Vagina (tissue), 2 donors: ENCODE measurements around the gene SLC6A3. TPM values are rescaled to one million over a fixed set of nuclear protein-coding genes. Genes with fewer than 3 reads are reported as not detected.

Experiments used
- DNase-seq, 2 donors: peaks; one replicate each; pipeline ENCODE4 v3.0.0-alpha.2; 2017; ENCODE audit errors: extremely low spot score in 2 of 2
- H3K27ac ChIP-seq: fragments of 200-600 bp; sonication (generic); one replicate; pipeline ENCODE4 v1.5.1; 2019
- H3K27me3 ChIP-seq: fragments of 200-600 bp; sonication (generic); one replicate; pipeline ENCODE4 v1.5.1; 2019
- H3K36me3 ChIP-seq, 2 donors: fragments of 200-600 bp; sonication (generic); one replicate each; pipeline ENCODE4 v1.5.1; 2017 to 2019
- H3K4me1 ChIP-seq: fragments of 200-600 bp; sonication (generic); one replicate; pipeline ENCODE4 v1.5.1; 2019
- H3K4me3 ChIP-seq, 2 donors: fragments of 200-600 bp; sonication (generic); 1 replicate in 1 of 2; 2 replicates in 1 of 2; pipeline ENCODE4 v1.5.1; 2016 to 2019
- H3K9me3 ChIP-seq: fragments of 200-600 bp; sonication (generic); one replicate; pipeline ENCODE4 v1.5.1; 2019
- POLR2A ChIP-seq, 2 donors: fragments of 450-650 bp; IDR thresholded peaks; one replicate each; pipeline ENCODE4 v1.6.1; 2017; ENCODE audit warnings: antibody characterized with exemption in 2 of 2, mild to moderate bottlenecking in 2 of 2, moderate library complexity in 2 of 2
- POLR2AphosphoS5 ChIP-seq, 2 donors: sonication (generic); formaldehyde crosslinking; IDR thresholded peaks; one replicate each; pipeline ENCODE4 v1.9.0; 2017; ENCODE audit warnings: antibody characterized with exemption in 2 of 2, mild to moderate bottlenecking in 2 of 2, low read depth in 1 of 2; ENCODE audit not compliant: insufficient read depth in 1 of 2
- intact Hi-C: fragments of 100-400 bp; cut with DNase I; formaldehyde crosslinking; loops from one replicate; pipeline ENCODE4 v1.15.1; 2023
- total RNA-seq: library from RNA; depleted of rRNA; stranded (reverse); fragments of >200 nt; gene quantifications from one replicate; pipeline ENCODE4 v1.2.3, GENCODE V29; 2016
- TF ChIP-seq, protein P1 (sequence below), 3 experiments: fragments of 450-650 bp in 2 of 3; fragments of 200-600 bp in 1 of 3; sonication (generic) in 1 of 3; IDR thresholded peaks; one replicate each; pipeline ENCODE4 v1.5.1; 2017 to 2019; ENCODE audit warnings: antibody characterized with exemption in 3 of 3, mild to moderate bottlenecking in 2 of 3, moderate library complexity in 2 of 3

SLC6A3 gene
- total RNA-seq, 1 donor from 2014 or later = 0.49 TPM

DNA sequence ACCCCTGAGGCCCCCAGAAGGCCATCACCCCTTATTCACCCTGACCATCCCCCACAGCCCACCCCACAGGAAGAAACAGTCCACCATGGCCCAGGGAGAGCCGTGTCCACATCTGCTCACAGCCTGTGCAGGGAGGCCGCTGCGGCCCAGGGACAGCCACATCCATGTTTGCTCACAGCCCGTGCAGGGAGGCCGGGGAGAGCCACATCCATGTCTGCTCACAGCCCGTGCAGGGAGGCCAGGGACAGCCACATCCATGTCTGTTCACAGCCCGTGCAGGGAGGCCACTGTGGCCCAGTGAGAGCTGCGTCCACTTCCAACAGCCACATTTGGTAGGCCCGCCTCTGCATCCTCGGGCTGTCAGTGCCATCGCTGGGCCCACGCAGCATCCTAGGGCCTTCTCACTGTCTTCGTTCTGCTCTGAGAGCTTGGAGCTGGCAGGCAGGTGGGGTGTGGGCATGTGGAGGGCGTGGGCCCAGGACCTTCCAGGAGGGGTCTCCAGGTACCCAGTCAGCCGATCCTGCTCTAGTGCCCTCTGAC is 40.4 kb upstream of the SLC6A3 start:
- no peaks in the 10 kb centered on the region for H3K4me1 ChIP-seq
- intact Hi-C loops = no loop called here
- H3K36me3 ChIP-seq = peaks cover 0 to 17% of the 10 kb centered on the region in 2 donors
- H3K4me3 ChIP-seq = no peak overlapping the region
- H3K27me3 ChIP-seq = no peaks in the 10 kb centered on the region
- TF ChIP-seq POLR2AphosphoS5 (IDR thresholded peaks at IDR 0.05; ENCODE audit: insufficient read depth in 1 of 2, low read depth in 1 of 2) = no peak
- TF ChIP-seq, protein P1, sequence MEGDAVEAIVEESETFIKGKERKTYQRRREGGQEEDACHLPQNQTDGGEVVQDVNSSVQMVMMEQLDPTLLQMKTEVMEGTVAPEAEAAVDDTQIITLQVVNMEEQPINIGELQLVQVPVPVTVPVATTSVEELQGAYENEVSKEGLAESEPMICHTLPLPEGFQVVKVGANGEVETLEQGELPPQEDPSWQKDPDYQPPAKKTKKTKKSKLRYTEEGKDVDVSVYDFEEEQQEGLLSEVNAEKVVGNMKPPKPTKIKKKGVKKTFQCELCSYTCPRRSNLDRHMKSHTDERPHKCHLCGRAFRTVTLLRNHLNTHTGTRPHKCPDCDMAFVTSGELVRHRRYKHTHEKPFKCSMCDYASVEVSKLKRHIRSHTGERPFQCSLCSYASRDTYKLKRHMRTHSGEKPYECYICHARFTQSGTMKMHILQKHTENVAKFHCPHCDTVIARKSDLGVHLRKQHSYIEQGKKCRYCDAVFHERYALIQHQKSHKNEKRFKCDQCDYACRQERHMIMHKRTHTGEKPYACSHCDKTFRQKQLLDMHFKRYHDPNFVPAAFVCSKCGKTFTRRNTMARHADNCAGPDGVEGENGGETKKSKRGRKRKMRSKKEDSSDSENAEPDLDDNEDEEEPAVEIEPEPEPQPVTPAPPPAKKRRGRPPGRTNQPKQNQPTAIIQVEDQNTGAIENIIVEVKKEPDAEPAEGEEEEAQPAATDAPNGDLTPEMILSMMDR (IDR thresholded peaks at IDR 0.05) = no peak
- TF ChIP-seq POLR2A (IDR thresholded peaks at IDR 0.05) = no peak
- H3K27ac ChIP-seq = no peak overlapping the region
- no peaks in the 10 kb centered on the region for H3K9me3 ChIP-seq
- DNase-seq = no peak

DNA sequence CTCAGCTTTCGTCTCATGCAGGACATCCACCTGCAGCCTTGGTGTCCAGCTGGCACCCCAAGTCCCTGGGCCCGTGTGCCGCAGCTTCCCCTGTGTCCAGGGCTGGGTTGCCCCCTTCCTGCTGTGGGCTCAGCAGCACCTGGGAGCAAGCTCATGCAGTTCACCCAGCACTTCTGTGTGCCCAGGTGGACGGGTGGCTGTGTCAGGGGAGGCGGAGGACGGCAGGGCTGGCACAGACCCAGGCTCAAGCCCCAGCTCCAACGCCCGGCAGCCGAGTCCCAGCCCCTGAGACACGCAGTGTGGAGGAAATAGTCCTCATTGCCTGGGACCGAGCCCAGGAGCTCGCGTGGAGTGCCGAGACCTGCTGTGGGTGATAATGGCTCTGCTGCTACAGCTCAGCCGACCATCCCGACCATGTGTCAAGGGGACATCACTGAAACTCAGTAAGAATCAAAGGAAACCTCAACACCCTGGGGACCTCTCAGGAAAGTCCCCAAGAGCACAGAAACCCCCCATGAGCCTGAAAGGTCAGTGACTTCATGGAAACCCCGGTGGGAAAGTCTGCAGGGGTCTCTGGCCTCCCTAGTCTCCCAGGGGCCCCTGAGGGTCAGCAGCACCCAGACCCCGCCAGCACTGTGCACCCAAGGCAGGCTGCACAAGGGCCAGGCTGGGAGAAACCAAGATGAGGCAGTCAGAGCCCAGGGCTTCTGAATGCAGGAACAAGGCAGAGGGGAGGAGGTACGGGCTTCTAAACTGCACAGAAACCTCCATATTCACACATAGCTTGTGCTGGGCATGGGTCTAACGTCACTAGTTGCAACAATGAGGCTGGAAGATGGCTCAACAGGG is 39.7 kb upstream of the SLC6A3 start:
- TF ChIP-seq POLR2A (IDR thresholded peaks at IDR 0.05) (no peak), POLR2AphosphoS5 (IDR thresholded peaks at IDR 0.05; ENCODE audit: insufficient read depth in 1 of 2, low read depth in 1 of 2) (no peak)
- TF ChIP-seq, protein P1 (IDR thresholded peaks at IDR 0.05) = no peak
- DNase-seq = no peak
- no peak overlapping the region for H3K4me3 ChIP-seq
- peaks cover 0 to 14% of the 10 kb centered on the region in 2 donors for H3K36me3 ChIP-seq
- H3K27me3 ChIP-seq = no peaks in the 10 kb centered on the region
- H3K9me3 ChIP-seq = no peaks in the 10 kb centered on the region
- no peak overlapping the region for H3K27ac ChIP-seq
- intact Hi-C loops = no loop called here
- peaks cover 3% of the 10 kb centered on the region for H3K4me1 ChIP-seq

DNA sequence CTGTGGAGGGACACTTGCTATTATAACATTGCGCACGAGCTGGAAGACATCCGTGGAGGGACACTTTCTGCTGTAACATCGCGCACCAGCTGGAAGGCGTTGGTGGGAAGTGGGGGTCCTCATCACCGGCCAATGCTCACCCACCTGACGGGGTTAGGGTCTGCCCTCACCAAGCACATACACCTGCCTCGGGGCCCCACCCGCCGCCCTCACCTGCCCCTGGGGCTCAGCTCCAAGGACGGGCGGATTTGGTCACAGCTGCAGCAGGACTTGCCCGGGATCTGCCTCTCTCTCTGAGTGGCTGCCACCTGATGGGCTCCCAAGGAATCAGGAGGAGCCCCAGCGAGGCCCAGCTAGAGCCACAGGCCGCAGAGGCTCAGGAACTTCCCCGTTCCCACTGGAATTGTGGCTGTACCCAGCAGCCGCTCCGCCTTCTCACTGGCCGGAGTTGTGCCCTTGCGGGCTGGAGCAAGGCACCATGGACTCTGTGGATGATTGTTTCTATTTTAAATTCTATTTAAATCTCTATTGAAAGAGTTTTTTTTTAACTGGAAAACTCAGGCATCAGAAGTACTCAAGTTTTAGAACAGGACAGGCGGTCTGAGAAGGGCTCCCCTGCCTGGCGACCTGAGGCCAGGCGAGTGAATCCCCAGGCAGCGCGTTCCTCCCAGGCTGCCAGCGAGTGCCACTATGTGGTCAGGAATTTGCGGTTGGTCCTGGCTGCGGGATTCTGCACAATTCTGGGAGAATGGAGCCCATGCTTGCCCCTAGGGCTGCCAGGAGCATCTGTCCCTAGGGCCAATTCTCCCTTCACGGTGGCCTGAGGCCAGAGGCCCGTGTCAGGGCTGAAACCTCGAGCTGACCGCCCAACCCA is 38.9 kb upstream of the SLC6A3 start:
- H3K4me3 ChIP-seq = no peak overlapping the region
- no peak for DNase-seq
- no peaks in the 10 kb centered on the region for H3K9me3 ChIP-seq
- intact Hi-C loops = no loop called here
- no peaks in the 10 kb centered on the region for H3K27me3 ChIP-seq
- peaks cover 0 to 14% of the 10 kb centered on the region in 2 donors for H3K36me3 ChIP-seq
- peaks cover 6% of the 10 kb centered on the region for H3K4me1 ChIP-seq
- TF ChIP-seq POLR2A (IDR thresholded peaks at IDR 0.05) = no peak
- H3K27ac ChIP-seq = no peak overlapping the region

DNA sequence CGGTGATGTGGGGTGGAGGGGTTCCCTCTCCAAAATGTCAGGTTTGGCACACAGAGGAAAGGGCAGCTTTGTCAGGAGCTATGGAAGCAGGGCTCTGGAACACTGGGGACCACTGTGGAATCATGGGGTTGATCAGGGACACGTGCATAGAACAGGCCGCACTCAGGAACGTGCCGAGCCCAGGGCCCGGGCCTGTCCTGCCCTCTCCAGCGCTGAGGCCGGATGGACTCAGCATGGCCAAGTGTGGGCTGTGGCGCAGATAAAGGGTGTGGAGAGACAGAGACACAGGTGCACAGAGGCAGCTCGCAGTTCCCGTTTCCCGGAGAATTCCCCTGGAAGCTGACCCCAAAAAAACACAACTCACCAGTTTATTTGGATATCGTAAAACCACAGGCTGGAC is 37.8 kb upstream of the SLC6A3 start:
- Histone ChIP-seq H3K4me3 (no peak overlapping the region), H3K27ac (no peak overlapping the region), H3K36me3 (peaks cover 0 to 14% of the 10 kb centered on the region in 2 donors), H3K9me3 (no peaks in the 10 kb centered on the region), H3K27me3 (no peaks in the 10 kb centered on the region), H3K4me1 (peaks cover 6% of the 10 kb centered on the region)
- DNase-seq = no peak
- no peak for TF ChIP-seq POLR2A (IDR thresholded peaks at IDR 0.05)
- no peak for TF ChIP-seq POLR2AphosphoS5 (IDR thresholded peaks at IDR 0.05; ENCODE audit: insufficient read depth in 1 of 2, low read depth in 1 of 2)
- TF ChIP-seq, protein P1 (IDR thresholded peaks at IDR 0.05) = no peak
- intact Hi-C loops = no loop called here

DNA sequence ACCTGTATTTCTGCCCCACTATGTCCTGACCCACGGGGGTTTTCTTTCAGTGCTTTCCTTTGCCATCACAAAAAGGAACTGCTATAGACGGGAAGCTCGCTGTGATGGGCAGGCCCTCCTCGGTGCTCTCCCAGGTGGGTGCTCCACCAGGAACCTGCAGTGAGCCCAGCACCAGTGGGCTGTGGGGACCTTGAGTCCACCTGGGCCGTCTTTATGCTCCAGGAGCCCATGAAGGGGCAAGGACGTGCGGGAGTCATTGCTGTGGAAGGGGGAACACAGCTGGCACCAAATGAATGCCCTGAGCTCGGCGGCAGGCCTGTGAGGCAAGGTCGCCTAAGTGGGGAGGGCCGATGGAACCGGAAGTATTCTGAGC is 36.7 kb upstream of the SLC6A3 start:
- H3K27ac ChIP-seq = no peak overlapping the region
- DNase-seq = no peak
- H3K27me3 ChIP-seq = no peaks in the 10 kb centered on the region
- H3K9me3 ChIP-seq = no peaks in the 10 kb centered on the region
- H3K4me1 ChIP-seq = peaks cover 6% of the 10 kb centered on the region
- TF ChIP-seq, protein P1 (IDR thresholded peaks at IDR 0.05) = no peak
- TF ChIP-seq POLR2AphosphoS5 (IDR thresholded peaks at IDR 0.05; ENCODE audit: insufficient read depth in 1 of 2, low read depth in 1 of 2) (no peak), POLR2A (IDR thresholded peaks at IDR 0.05) (no peak)
- intact Hi-C loops = no loop called here
- peaks cover 0 to 10% of the 10 kb centered on the region in 2 donors for H3K36me3 ChIP-seq
- H3K4me3 ChIP-seq = no peak overlapping the region
